CD14-positive monocyte (primary cell): ENCODE data around the gene LPGAT1. TPM values are rescaled to one million over a fixed set of nuclear protein-coding genes. Genes with fewer than 3 reads are reported as not detected.

Experiments used
- DNase-seq, 3 donors: peaks; one replicate each; pipeline ENCODE4 v3.0.0-alpha.2; 2011 to 2022
- H2AFZ ChIP-seq: 2 replicates; pipeline ENCODE4 v1.6.0; 2012; ENCODE audit warnings: mild to moderate bottlenecking, low read depth, low read length, inconsistent platforms; ENCODE audit not compliant: insufficient read depth, poor library complexity, severe bottlenecking
- H3K27ac ChIP-seq, 2 donors: 1 replicate in 1 of 2; 2 replicates in 1 of 2; pipeline ENCODE4 v1.5.1; 2012 to 2013; ENCODE audit warnings: low read length in 2 of 2, control low read depth in 1 of 2, inconsistent platforms in 1 of 2, low read depth in 1 of 2, mild to moderate bottlenecking in 1 of 2
- H3K27me3 ChIP-seq, 2 donors: one replicate each; pipeline versions ENCODE4 v1.6.0 to v1.6.1; 2011 to 2013; ENCODE audit warnings: low read length in 2 of 2; ENCODE audit not compliant: control insufficient read depth in 2 of 2, insufficient read depth in 2 of 2
- H3K36me3 ChIP-seq, 2 donors: replicated peaks in 1 of 2; 1 replicate in 1 of 2; 2 replicates in 1 of 2; pipeline versions ENCODE4 v1.5.1 to v1.6.1; 2012 to 2013; ENCODE audit warnings: low read length in 2 of 2, control low read depth in 1 of 2, inconsistent platforms in 1 of 2, mild to moderate bottlenecking in 1 of 2; ENCODE audit not compliant: insufficient read depth in 2 of 2, control insufficient read depth in 1 of 2
- H3K4me1 ChIP-seq, 2 donors: 1 replicate in 1 of 2; 2 replicates in 1 of 2; pipeline versions ENCODE4 v1.5.1 to v1.6.1; 2012 to 2013; ENCODE audit warnings: low read length in 2 of 2, control low read depth in 1 of 2, inconsistent platforms in 1 of 2, mild to moderate bottlenecking in 1 of 2, moderate library complexity in 1 of 2; ENCODE audit not compliant: insufficient read depth in 2 of 2, control insufficient read depth in 1 of 2
- H3K4me2 ChIP-seq: replicated peaks from 2 replicates; pipeline ENCODE3; 2012; ENCODE audit warnings: low read length, moderate library complexity, mild to moderate bottlenecking; ENCODE audit not compliant: poor library complexity, severe bottlenecking; ENCODE audit errors: extremely low read depth
- H3K4me3 ChIP-seq, 3 experiments: fragments of 200-600 bp in 1 of 3; sonication (generic) in 1 of 3; replicated peaks in 1 of 3; 1 replicate in 2 of 3; 2 replicates in 1 of 3; pipeline ENCODE4 v1.5.1; 2011 to 2013; ENCODE audit warnings: low read length in 3 of 3, mild to moderate bottlenecking in 3 of 3, control low read depth in 2 of 3, low read depth in 2 of 3, inconsistent platforms in 1 of 3, moderate library complexity in 1 of 3
- H3K79me2 ChIP-seq: 2 replicates; pipeline ENCODE4 v1.6.0; 2012; ENCODE audit warnings: mild to moderate bottlenecking, control low read depth, inconsistent platforms, low read length, moderate library complexity; ENCODE audit not compliant: insufficient read depth
- H3K9ac ChIP-seq: 2 replicates; pipeline ENCODE4 v1.6.0; 2017; ENCODE audit warnings: low read length, mild to moderate bottlenecking; ENCODE audit not compliant: insufficient read depth, poor library complexity, severe bottlenecking
- H3K9me3 ChIP-seq, 2 donors: replicated peaks in 1 of 2; 1 replicate in 1 of 2; 2 replicates in 1 of 2; pipeline versions ENCODE4 v1.5.1 to v1.6.1; 2012 to 2013; ENCODE audit warnings: low read length in 2 of 2, control low read depth in 1 of 2; ENCODE audit not compliant: control insufficient read depth in 1 of 2, insufficient read depth in 1 of 2
- H4K20me1 ChIP-seq: 2 replicates; pipeline ENCODE4 v1.6.0; 2012; ENCODE audit warnings: mild to moderate bottlenecking, low read length, control low read depth, moderate library complexity; ENCODE audit not compliant: insufficient read depth
- H3K27ac Mint-ChIP-seq, 7 donors: one replicate each; pipeline ENCODE4 v1.8.0; 2020; ENCODE audit warnings: mild to moderate bottlenecking in 7 of 7, mixed read lengths in 7 of 7, moderate library complexity in 6 of 7, inconsistent platforms in 2 of 7
- H3K27me3 Mint-ChIP-seq, 3 donors: one replicate each; pipeline ENCODE4 v1.8.0; 2021 to 2022; ENCODE audit warnings: low read depth in 3 of 3, mild to moderate bottlenecking in 3 of 3, mixed read lengths in 3 of 3, moderate library complexity in 3 of 3, inconsistent platforms in 1 of 3
- H3K36me3 Mint-ChIP-seq, 2 donors: one replicate each; pipeline ENCODE4 v1.8.0; 2020; ENCODE audit warnings: mixed read lengths in 2 of 2, inconsistent platforms in 1 of 2, mild to moderate bottlenecking in 1 of 2
- H3K4me1 Mint-ChIP-seq: one replicate; pipeline ENCODE4 v1.8.0; 2020; ENCODE audit warnings: mild to moderate bottlenecking, mixed read lengths
- H3K4me3 Mint-ChIP-seq, 2 donors: one replicate each; pipeline ENCODE4 v1.8.0; 2020; ENCODE audit warnings: mild to moderate bottlenecking in 2 of 2, mixed read lengths in 2 of 2, moderate library complexity in 1 of 2
- H3K9me3 Mint-ChIP-seq, 7 donors: one replicate each; pipeline ENCODE4 v1.8.0; 2020 to 2022; ENCODE audit warnings: mixed read lengths in 7 of 7, mild to moderate bottlenecking in 6 of 7, moderate library complexity in 6 of 7, inconsistent platforms in 2 of 7
- CTCF ChIP-seq: fragments of 200-600 bp; IDR thresholded peaks from one replicate; pipeline ENCODE4 v1.8.0; 2022; ENCODE audit warnings: antibody characterized with exemption, mild to moderate bottlenecking
- WGBS: methylation state at CpG from one replicate; pipeline ENCODE4 v1.1.5; 2013; ENCODE audit warnings: missing lambda C conversion rate; ENCODE audit not compliant: insufficient coverage; 5-methylcytosine and 5-hydroxymethylcytosine counted together
- intact Hi-C, 2 donors: fragments of 100-400 bp; cut with micrococcal nuclease; formaldehyde crosslinking; loops; one replicate each; pipeline versions ENCODE4 v1.15.0 to v1.15.1; 2023
- polyA plus RNA-seq, 3 donors: library from polyadenylated mRNA; depleted of rRNA in 1 of 3; unstranded in 2 of 3; stranded (reverse) in 1 of 3; fragments of 300-500 nt in 2 of 3; fragments of >200 nt in 1 of 3; fragmentation: Illumina TruSeq in 2 of 3; gene quantifications; 1 replicate in 2 of 3; 2 replicates in 1 of 3; pipeline ENCODE4 v1.2.3, GENCODE V29; 2012 to 2021

Gene LPGAT1
- polyA plus RNA-seq, 3 donors: 19.5 to 52.1 (median 40.2) TPM

GRCh38 chr1:211726467-211726995, 104.0 kb downstream of the LPGAT1 start:
- Mint-ChIP-seq H3K9me3 (no peaks in the 10 kb centered on the region), H3K36me3 (no peaks in the 10 kb centered on the region)
- WGBS: 80% methylated on average over 1 of the region's 4 CpGs

GRCh38 chr1:211724687-211725196, 105.8 kb downstream of the LPGAT1 start:
- Histone ChIP-seq H3K9ac (no peak overlapping the region), H3K27ac (no peak overlapping the region), H3K4me2 (no peak overlapping the region), H3K9me3 (no peaks in the 10 kb centered on the region), H3K4me3 (no peak overlapping the region), H3K27me3 (no peaks in the 10 kb centered on the region), H4K20me1 (no peaks in the 10 kb centered on the region), H2AFZ (no peak overlapping the region), H3K79me2 (no peaks in the 10 kb centered on the region), H3K4me1 (no peaks in the 10 kb centered on the region), H3K36me3 (no peaks in the 10 kb centered on the region)
- Mint-ChIP-seq H3K27ac (no peak overlapping the region), H3K36me3 (no peaks in the 10 kb centered on the region), H3K9me3 (peaks cover 0 to 7% (median 3%) of the 10 kb centered on the region in 7 donors), H3K4me3 (no peak overlapping the region), H3K27me3 (peaks cover 0 to 3% (median 0%) of the 10 kb centered on the region in 3 donors), H3K4me1 (peaks cover 2% of the 10 kb centered on the region)
- no peak for DNase-seq
- no peak for TF ChIP-seq CTCF
- WGBS: 87% methylated on average over 9 of the region's 11 CpGs
- intact Hi-C loops: no loop called here

More at GRCh38 chr1:211726467-211726995, 104.0 kb downstream of the LPGAT1 start:
- Histone ChIP-seq H3K79me2 (no peaks in the 10 kb centered on the region), H3K4me2 (no peak overlapping the region), H4K20me1 (no peaks in the 10 kb centered on the region), H3K27me3 (no peaks in the 10 kb centered on the region), H2AFZ (no peak overlapping the region), H3K9me3 (no peaks in the 10 kb centered on the region), H3K36me3 (no peaks in the 10 kb centered on the region), H3K27ac (no peak overlapping the region), H3K4me1 (no peaks in the 10 kb centered on the region), H3K4me3 (no peak overlapping the region), H3K9ac (no peak overlapping the region)
- intact Hi-C loops: no loop called here
- Mint-ChIP-seq H3K4me1 (peaks cover 5% of the 10 kb centered on the region), H3K27ac (no peak overlapping the region), H3K4me3 (no peak overlapping the region), H3K27me3 (no peaks in the 10 kb centered on the region)
- DNase-seq: no peak
- no peak for TF ChIP-seq CTCF
